Activated T-helper 1 cell treated with anti-CD3 and anti-CD28 coated beads, Interleukin-12 subunit alpha, Interleukin-12 subunit beta, Interleukin-2, Interleukin-4 antibody, amounts not matched to agents 30 ng/mL and 10 ng/mL and 1 ng/mL, durations not matched to agents 14 hours and 24 hours and 36 hours (primary cell): ENCODE measurements around the gene WNT11. TPM values are rescaled to one million over a fixed set of nuclear protein-coding genes. Genes with fewer than 3 reads are reported as not detected.

Source experiments
- DNase-seq: peaks from one replicate; pipeline ENCODE4 v3.0.0; 2021; ENCODE audit warnings: low spot score
- H3K27ac Mint-ChIP-seq: one replicate; pipeline ENCODE4 v1.8.0; 2021; ENCODE audit warnings: mild to moderate bottlenecking, mixed read lengths
- H3K27me3 Mint-ChIP-seq: one replicate; pipeline ENCODE4 v1.8.0; 2022; ENCODE audit warnings: mild to moderate bottlenecking, moderate library complexity, mixed read lengths; ENCODE audit not compliant: insufficient read depth
- H3K36me3 Mint-ChIP-seq: one replicate; pipeline ENCODE4 v1.8.0; 2021; ENCODE audit warnings: low read depth, mixed read lengths
- H3K4me1 Mint-ChIP-seq: one replicate; pipeline ENCODE4 v1.8.0; 2021; ENCODE audit warnings: low read depth, mixed read lengths
- H3K4me3 Mint-ChIP-seq: one replicate; pipeline ENCODE4 v1.8.0; 2021; ENCODE audit warnings: mild to moderate bottlenecking, moderate library complexity, mixed read lengths
- H3K9me3 Mint-ChIP-seq: one replicate; pipeline ENCODE4 v1.8.0; 2021; ENCODE audit warnings: mixed read lengths
- intact Hi-C: fragments of 100-400 bp; cut with micrococcal nuclease; formaldehyde crosslinking; loops from one replicate; pipeline ENCODE4 v1.15.1; 2024
- total RNA-seq: library from RNA; stranded (reverse); gene quantifications from 2 replicates; pipeline ENCODE4 v1.2.3, GENCODE V29; 2022

WNT11 gene
- 0.39 TPM in 1 of 2 replicates, not detected in the other for total RNA-seq

GRCh38 chr11:76206327-76207081 is at the start of gene WNT11:
WNT11 (minus strand) TSS chr11:76206502; CDS start chr11:76206407, 95 bp downstream.
- Mint-ChIP-seq H3K36me3 (no peaks in the 10 kb centered on the region), H3K9me3 (no peaks in the 10 kb centered on the region), H3K4me3 (peak within 1 kb of the TSS; percentile 73), H3K27ac (peak within 1 kb of the TSS; percentile 21), H3K4me1 (peaks cover 12% of the 10 kb centered on the region), H3K27me3 (peaks cover 43% of the 10 kb centered on the region)
- intact Hi-C loops: loop anchor here (1.0 to 5.0 kb wide), 6 partner anchors 29 to 309 kb away; partner anchors contain the start of genes EMSY, GVQW3 and THAP12
- DNase-seq: no peak

- no peaks in the 10 kb centered on the region for H3K36me3 Mint-ChIP-seq
- no peak overlapping the region for H3K4me3 Mint-ChIP-seq
- peaks cover 5% of the 10 kb centered on the region for H3K27me3 Mint-ChIP-seq
- no peaks in the 10 kb centered on the region for H3K9me3 Mint-ChIP-seq
- no peaks in the 10 kb centered on the region for H3K4me1 Mint-ChIP-seq
- intact Hi-C loops: no loop called here
- DNase-seq: no peak
- no peak overlapping the region for H3K27ac Mint-ChIP-seq
Measured at GRCh38 chr11:76253416-76253815, 47.1 kb upstream of the WNT11 start.

- DNase-seq: no peak
- no peaks in the 10 kb centered on the region for H3K4me1 Mint-ChIP-seq
- H3K36me3 Mint-ChIP-seq: no peaks in the 10 kb centered on the region
- H3K27ac Mint-ChIP-seq: no peak overlapping the region
- H3K27me3 Mint-ChIP-seq: peaks cover 5% of the 10 kb centered on the region
- intact Hi-C loops: no loop called here
- no peaks in the 10 kb centered on the region for H3K9me3 Mint-ChIP-seq
- H3K4me3 Mint-ChIP-seq: no peak overlapping the region
Measured at GRCh38 chr11:76252631-76253070, 46.3 kb upstream of the WNT11 start.

- intact Hi-C loops: no loop called here
- Mint-ChIP-seq H3K4me1 (no peaks in the 10 kb centered on the region), H3K9me3 (no peaks in the 10 kb centered on the region), H3K27me3 (peaks cover 5% of the 10 kb centered on the region), H3K36me3 (no peaks in the 10 kb centered on the region), H3K4me3 (no peak overlapping the region), H3K27ac (no peak overlapping the region)
- no peak for DNase-seq
Measured at GRCh38 chr11:76251576-76251975, 45.3 kb upstream of the WNT11 start.

GRCh38 chr11:76251226-76251575 is 44.9 kb upstream of the WNT11 start:
- Mint-ChIP-seq H3K9me3 (no peaks in the 10 kb centered on the region), H3K27ac (no peak overlapping the region), H3K4me1 (no peaks in the 10 kb centered on the region), H3K27me3 (peaks cover 5% of the 10 kb centered on the region), H3K36me3 (no peaks in the 10 kb centered on the region), H3K4me3 (no peak overlapping the region)
- intact Hi-C loops: no loop called here
- DNase-seq: no peak

GRCh38 chr11:76250520-76251225 is 44.4 kb upstream of the WNT11 start:
- no peak for DNase-seq
- Mint-ChIP-seq H3K4me1 (no peaks in the 10 kb centered on the region), H3K27ac (no peak overlapping the region), H3K36me3 (no peaks in the 10 kb centered on the region), H3K4me3 (no peak overlapping the region), H3K27me3 (peaks cover 5% of the 10 kb centered on the region), H3K9me3 (no peaks in the 10 kb centered on the region)
- intact Hi-C loops: no loop called here

- DNase-seq: no peak
- Mint-ChIP-seq H3K27me3 (peaks cover 7% of the 10 kb centered on the region), H3K4me3 (no peak overlapping the region), H3K4me1 (no peaks in the 10 kb centered on the region), H3K9me3 (no peaks in the 10 kb centered on the region), H3K36me3 (no peaks in the 10 kb centered on the region), H3K27ac (no peak overlapping the region)
- intact Hi-C loops: no loop called here
Measured at GRCh38 chr11:76249195-76249741, 43.0 kb upstream of the WNT11 start.

- no peak overlapping the region for H3K27ac Mint-ChIP-seq
- H3K4me3 Mint-ChIP-seq: no peak overlapping the region
- no peaks in the 10 kb centered on the region for H3K9me3 Mint-ChIP-seq
- no peaks in the 10 kb centered on the region for H3K4me1 Mint-ChIP-seq
- no peak for DNase-seq
- H3K36me3 Mint-ChIP-seq: no peaks in the 10 kb centered on the region
- intact Hi-C loops: no loop called here
- H3K27me3 Mint-ChIP-seq: peaks cover 6% of the 10 kb centered on the region
Measured at GRCh38 chr11:76248210-76248609, 41.9 kb upstream of the WNT11 start.

GRCh38 chr11:76247091-76247490 is 40.8 kb upstream of the WNT11 start:
- Mint-ChIP-seq H3K36me3 (no peaks in the 10 kb centered on the region), H3K27me3 (peaks cover 4% of the 10 kb centered on the region), H3K9me3 (no peaks in the 10 kb centered on the region), H3K27ac (no peak overlapping the region), H3K4me1 (no peaks in the 10 kb centered on the region), H3K4me3 (no peak overlapping the region)
- no peak for DNase-seq
- intact Hi-C loops: no loop called here

GRCh38 chr11:76246271-76246933 is 40.1 kb upstream of the WNT11 start:
- Mint-ChIP-seq H3K4me3 (no peak overlapping the region), H3K4me1 (no peaks in the 10 kb centered on the region), H3K27me3 (peaks cover 4% of the 10 kb centered on the region), H3K36me3 (no peaks in the 10 kb centered on the region), H3K27ac (no peak overlapping the region), H3K9me3 (no peaks in the 10 kb centered on the region)
- DNase-seq: no peak
- intact Hi-C loops: no loop called here

GRCh38 chr11:76245720-76246119 is 39.4 kb upstream of the WNT11 start:
- no peak overlapping the region for H3K4me3 Mint-ChIP-seq

GRCh38 chr11:76244316-76244851 is 38.1 kb upstream of the WNT11 start:
- intact Hi-C loops: no loop called here
- Mint-ChIP-seq H3K4me1 (no peaks in the 10 kb centered on the region), H3K27ac (no peak overlapping the region), H3K27me3 (peaks cover 14% of the 10 kb centered on the region), H3K36me3 (no peaks in the 10 kb centered on the region), H3K4me3 (no peak overlapping the region), H3K9me3 (no peaks in the 10 kb centered on the region)
- DNase-seq: no peak

More at GRCh38 chr11:76245720-76246119, 39.4 kb upstream of the WNT11 start:
- no peaks in the 10 kb centered on the region for H3K36me3 Mint-ChIP-seq
- no peak for DNase-seq
- H3K4me1 Mint-ChIP-seq: no peaks in the 10 kb centered on the region
- intact Hi-C loops: no loop called here
- H3K27me3 Mint-ChIP-seq: peaks cover 6% of the 10 kb centered on the region
- no peaks in the 10 kb centered on the region for H3K9me3 Mint-ChIP-seq
- no peak overlapping the region for H3K27ac Mint-ChIP-seq

- no peaks in the 10 kb centered on the region for H3K36me3 Mint-ChIP-seq
- H3K27ac Mint-ChIP-seq: no peak overlapping the region
- peaks cover 12% of the 10 kb centered on the region for H3K27me3 Mint-ChIP-seq
- intact Hi-C loops: no loop called here
- no peak for DNase-seq
- H3K4me1 Mint-ChIP-seq: no peaks in the 10 kb centered on the region
- no peaks in the 10 kb centered on the region for H3K9me3 Mint-ChIP-seq
- H3K4me3 Mint-ChIP-seq: no peak overlapping the region
Measured at GRCh38 chr11:76243957-76244285, 37.6 kb upstream of the WNT11 start.
